ENCODE data around the gene MKNK2. TPM values are rescaled to one million over a fixed set of nuclear protein-coding genes. Genes with fewer than 3 reads are reported as not detected.

MKNK2 gene
- total RNA-seq, 1 donor from 2014 or later: 122 TPM

Other genes starting within 250 kb of the MKNK2 start
- 0.78 TPM for gene ATP8B3, start 239.0 kb downstream of the MKNK2 start, total RNA-seq
- gene REXO1, start 202.8 kb downstream of the MKNK2 start, total RNA-seq: 16.7 TPM
- gene KLF16, start 187.7 kb downstream of the MKNK2 start, total RNA-seq: 14.1 TPM
- gene ABHD17A, start 165.7 kb downstream of the MKNK2 start, total RNA-seq: 61.1 TPM
- gene ADAT3, start 145.8 kb downstream of the MKNK2 start, total RNA-seq: 2.1 TPM
- gene SCAMP4, start 145.8 kb downstream of the MKNK2 start, total RNA-seq: 14.9 TPM
- gene CSNK1G2, start 110.1 kb downstream of the MKNK2 start, total RNA-seq: 31.4 TPM
- gene BTBD2, start 35.5 kb downstream of the MKNK2 start, total RNA-seq: 60.5 TPM
- 17.0 TPM for gene MOB3A, start 45.1 kb upstream of the MKNK2 start, total RNA-seq
- 4.3 TPM for gene IZUMO4, start 45.7 kb upstream of the MKNK2 start, total RNA-seq
- gene AP3D1, start 100.3 kb upstream of the MKNK2 start, total RNA-seq: 89.0 TPM
- gene DOT1L, start 112.7 kb upstream of the MKNK2 start, total RNA-seq: 15.2 TPM
- 51.2 TPM for gene PLEKHJ1, start 185.1 kb upstream of the MKNK2 start, total RNA-seq
- gene SF3A2, start 185.6 kb upstream of the MKNK2 start, total RNA-seq: 34.1 TPM
- 1.5 TPM for gene AMH, start 198.1 kb upstream of the MKNK2 start, total RNA-seq
- gene JSRP1, start 205.2 kb upstream of the MKNK2 start, total RNA-seq: 0.46 TPM
- gene PEAK3, start 230.9 kb upstream of the MKNK2 start, total RNA-seq: 0.19 TPM